ENCODE results near the gene COL4A4.

Gene COL4A4

DNA sequence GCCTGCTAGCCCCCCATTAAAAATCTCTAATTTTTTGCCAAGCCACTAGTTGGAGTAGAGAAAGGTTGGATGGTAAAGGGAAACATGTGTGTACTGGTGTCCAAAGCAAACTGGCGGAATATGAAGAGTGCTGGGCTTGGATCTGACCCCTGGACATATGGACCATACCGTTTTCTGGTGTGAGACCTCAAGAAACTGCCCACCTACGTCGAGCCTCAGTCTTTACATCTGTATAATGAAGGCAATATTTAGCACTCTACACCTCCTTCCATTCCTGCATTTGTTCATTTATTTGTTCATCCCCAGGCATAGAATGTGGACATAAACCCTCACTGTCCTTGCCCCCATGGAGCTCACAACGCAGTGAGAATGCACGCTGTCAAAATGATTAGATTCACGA is 185.7 kb downstream of the COL4A4 start:
- peaks cover 11% of the 10 kb centered on the region for H3K36me3 Mint-ChIP-seq (ENCODE audit: low read depth)
- no peaks in the 10 kb centered on the region for H3K27me3 Mint-ChIP-seq
- no peak for DNase-seq
- no peaks in the 10 kb centered on the region for H3K9me3 Mint-ChIP-seq
- H3K4me1 Mint-ChIP-seq, result peaks cover 3% of the 10 kb centered on the region
- H3K27ac Mint-ChIP-seq, result no peak overlapping the region
- ATAC-seq, result no peak
- H3K4me3 Mint-ChIP-seq, result no peak overlapping the region

DNA sequence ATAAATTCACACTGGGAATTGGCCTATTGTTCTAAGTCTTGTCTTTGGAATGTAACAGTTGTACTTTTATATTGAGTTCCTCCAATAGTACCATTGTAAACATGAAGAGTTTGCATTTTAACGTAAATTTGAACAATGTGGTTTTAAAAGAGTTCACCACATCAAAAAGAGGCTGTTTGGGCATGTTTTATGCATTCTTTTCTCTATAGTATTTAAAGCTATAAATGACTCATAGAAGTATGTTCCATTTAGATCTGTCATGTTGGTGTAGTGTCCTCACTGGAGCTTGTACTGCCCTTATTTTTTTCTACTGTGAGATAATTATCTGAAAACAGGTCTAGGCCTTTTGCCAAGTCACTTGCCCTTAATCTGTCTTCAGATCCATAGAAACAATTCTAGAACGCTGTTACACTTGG is 186.2 kb downstream of the COL4A4 start:
- no peaks in the 10 kb centered on the region for H3K9me3 Mint-ChIP-seq
- H3K27me3 Mint-ChIP-seq, result no peaks in the 10 kb centered on the region
- DNase-seq (no peak), ATAC-seq (no peak)
- H3K4me1 Mint-ChIP-seq, result peaks cover 3% of the 10 kb centered on the region
- peaks cover 12% of the 10 kb centered on the region for H3K36me3 Mint-ChIP-seq (ENCODE audit: low read depth)
- H3K27ac Mint-ChIP-seq, result no peak overlapping the region
- no peak overlapping the region for H3K4me3 Mint-ChIP-seq

DNA sequence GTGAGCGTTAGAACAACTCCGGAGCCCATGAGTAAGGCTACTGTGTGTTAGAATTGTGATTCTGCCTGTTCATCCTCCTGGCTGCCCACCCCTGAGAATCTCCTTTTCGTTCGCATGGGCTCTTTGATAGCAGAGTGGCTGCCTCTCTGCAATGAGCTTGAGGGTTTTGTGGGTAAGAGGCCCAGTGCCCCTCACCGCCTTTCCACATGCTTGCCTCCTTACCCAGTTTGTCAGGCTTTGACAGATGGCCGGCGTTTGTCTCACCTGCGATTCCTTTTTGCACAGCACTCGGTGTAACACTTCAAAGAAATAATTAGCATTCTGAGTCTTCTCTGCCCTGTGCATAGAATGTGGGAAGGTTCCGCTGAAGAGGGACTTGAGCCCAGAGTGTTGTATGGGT is 190.2 kb downstream of the COL4A4 start:
- no peak overlapping the region for H3K4me3 Mint-ChIP-seq
- no peaks in the 10 kb centered on the region for H3K27me3 Mint-ChIP-seq
- H3K27ac Mint-ChIP-seq, result no peak overlapping the region
- H3K9me3 Mint-ChIP-seq, result no peaks in the 10 kb centered on the region
- peaks cover 29% of the 10 kb centered on the region for H3K4me1 Mint-ChIP-seq
- ATAC-seq, result no peak
- no peak for DNase-seq
- H3K36me3 Mint-ChIP-seq (ENCODE audit: low read depth), result peaks cover 14% of the 10 kb centered on the region

DNA sequence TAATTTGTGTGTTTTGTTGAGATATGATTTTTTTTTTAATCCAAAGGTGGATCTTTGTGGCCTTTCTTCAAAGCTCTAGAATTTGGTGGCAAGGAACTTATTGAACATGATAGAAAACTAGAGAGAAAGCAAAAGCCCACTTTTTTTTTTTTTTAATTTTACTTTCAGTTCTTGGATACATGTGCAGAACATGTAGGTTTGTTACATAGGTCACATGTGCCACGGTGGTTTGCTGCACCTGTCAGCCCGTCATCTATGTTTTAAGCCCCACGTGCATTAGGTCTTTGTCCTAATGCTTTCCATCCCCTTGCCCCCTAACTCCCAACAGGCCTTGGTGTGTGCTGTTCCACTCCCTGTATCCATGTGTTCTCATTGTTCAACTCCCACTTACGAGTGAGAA is 192.2 kb downstream of the COL4A4 start:
- H3K4me3 Mint-ChIP-seq, result no peak overlapping the region
- peak overlapping the region; percentile 76 for H3K27ac Mint-ChIP-seq
- ATAC-seq, result no peak
- no peaks in the 10 kb centered on the region for H3K9me3 Mint-ChIP-seq
- DNase-seq, result no peak
- peaks cover 25% of the 10 kb centered on the region for H3K4me1 Mint-ChIP-seq
- peaks cover 11% of the 10 kb centered on the region for H3K36me3 Mint-ChIP-seq (ENCODE audit: low read depth)
- H3K27me3 Mint-ChIP-seq, result no peaks in the 10 kb centered on the region

DNA sequence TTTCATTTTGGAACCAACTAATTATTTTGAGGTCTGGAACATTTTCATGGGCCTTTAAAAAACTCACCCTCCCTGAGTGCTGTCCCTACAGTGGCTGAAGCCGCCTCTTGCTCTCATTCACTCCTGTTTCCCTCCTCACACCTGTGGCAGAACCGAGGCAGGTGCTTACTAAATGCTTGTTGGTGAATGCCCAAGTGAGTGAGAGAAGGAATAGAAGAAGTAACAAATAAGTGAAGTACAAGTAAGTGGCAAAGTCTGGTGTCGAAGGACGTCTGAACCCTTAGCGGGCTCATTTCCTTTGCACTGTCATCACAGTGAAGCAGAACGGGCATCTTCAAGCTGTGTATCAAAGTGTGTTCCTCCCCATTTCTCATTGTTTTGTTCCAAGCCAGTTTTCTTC is 192.9 kb downstream of the COL4A4 start:
- no peak for ATAC-seq
- H3K27ac Mint-ChIP-seq, result peak overlapping the region; percentile 76
- no peaks in the 10 kb centered on the region for H3K27me3 Mint-ChIP-seq
- H3K9me3 Mint-ChIP-seq, result no peaks in the 10 kb centered on the region
- H3K4me3 Mint-ChIP-seq, result peak overlapping the region; percentile 53
- H3K4me1 Mint-ChIP-seq, result peaks cover 25% of the 10 kb centered on the region
- peaks cover 13% of the 10 kb centered on the region for H3K36me3 Mint-ChIP-seq (ENCODE audit: low read depth)
- DNase-seq, result no peak

DNA sequence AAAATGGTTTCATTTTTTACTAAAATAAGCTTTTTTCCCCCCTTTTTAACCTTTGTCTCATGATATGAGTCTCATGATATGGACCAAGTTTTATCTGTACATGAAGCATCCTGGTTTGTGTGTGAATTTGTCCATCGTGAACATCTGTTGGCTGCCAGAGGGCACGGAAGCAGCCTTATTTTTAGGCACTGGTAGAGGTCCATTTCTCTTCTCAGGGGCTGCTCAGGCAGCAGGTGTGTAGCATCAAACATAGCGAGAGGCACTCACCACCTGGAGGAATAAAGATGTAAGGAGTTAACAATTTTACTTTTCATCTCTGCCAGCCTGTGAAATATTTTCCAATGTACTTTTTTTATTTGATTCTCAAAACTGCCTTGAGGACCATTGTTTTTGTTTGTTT is 193.6 kb downstream of the COL4A4 start:
- peaks cover 13% of the 10 kb centered on the region for H3K36me3 Mint-ChIP-seq (ENCODE audit: low read depth)
- H3K4me1 Mint-ChIP-seq, result peaks cover 25% of the 10 kb centered on the region
- no peaks in the 10 kb centered on the region for H3K27me3 Mint-ChIP-seq
- peak overlapping the region; percentile 76 for H3K27ac Mint-ChIP-seq
- DNase-seq (no peak), ATAC-seq (no peak)
- H3K9me3 Mint-ChIP-seq, result no peaks in the 10 kb centered on the region
- peak overlapping the region; percentile 1 for H3K4me3 Mint-ChIP-seq

DNA sequence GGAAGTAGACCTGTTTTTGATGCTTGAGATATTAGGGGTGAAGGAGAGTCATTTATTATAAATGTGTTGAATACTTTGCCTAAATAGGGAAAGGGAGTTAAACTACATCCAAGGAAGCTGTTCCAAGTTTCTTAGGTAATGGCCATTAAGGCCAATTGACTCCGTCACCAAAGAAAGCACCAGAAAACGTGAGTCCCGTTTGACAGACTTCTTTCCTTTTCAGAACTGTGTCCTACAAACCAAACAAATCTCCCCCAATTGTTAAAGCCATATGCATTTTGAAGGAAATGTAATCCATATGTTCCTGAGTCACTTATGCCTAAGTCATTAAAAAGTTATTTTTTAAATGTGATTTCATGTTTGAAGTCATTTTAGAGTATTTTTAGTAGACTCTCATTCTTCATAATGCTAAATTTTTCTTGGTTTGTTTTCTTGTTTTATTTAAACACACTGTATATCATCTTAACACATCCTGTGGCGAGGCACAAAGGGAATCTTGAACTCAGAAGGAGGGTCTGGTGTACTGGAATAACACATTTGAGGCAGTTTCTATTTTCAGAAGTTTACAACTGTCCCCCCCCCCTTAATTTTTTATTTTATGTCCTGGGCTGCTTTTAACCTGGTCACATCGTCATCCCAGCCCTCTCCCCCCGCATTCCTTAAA is 194.5 kb downstream of the COL4A4 start:
- ATAC-seq, result no peak
- DNase-seq, result no peak
- H3K36me3 Mint-ChIP-seq (ENCODE audit: low read depth), result peaks cover 10% of the 10 kb centered on the region
- peaks cover 25% of the 10 kb centered on the region for H3K4me1 Mint-ChIP-seq
- no peaks in the 10 kb centered on the region for H3K27me3 Mint-ChIP-seq
- H3K4me3 Mint-ChIP-seq, result no peak overlapping the region
- peak overlapping the region; percentile 58 for H3K27ac Mint-ChIP-seq
- no peaks in the 10 kb centered on the region for H3K9me3 Mint-ChIP-seq

DNA sequence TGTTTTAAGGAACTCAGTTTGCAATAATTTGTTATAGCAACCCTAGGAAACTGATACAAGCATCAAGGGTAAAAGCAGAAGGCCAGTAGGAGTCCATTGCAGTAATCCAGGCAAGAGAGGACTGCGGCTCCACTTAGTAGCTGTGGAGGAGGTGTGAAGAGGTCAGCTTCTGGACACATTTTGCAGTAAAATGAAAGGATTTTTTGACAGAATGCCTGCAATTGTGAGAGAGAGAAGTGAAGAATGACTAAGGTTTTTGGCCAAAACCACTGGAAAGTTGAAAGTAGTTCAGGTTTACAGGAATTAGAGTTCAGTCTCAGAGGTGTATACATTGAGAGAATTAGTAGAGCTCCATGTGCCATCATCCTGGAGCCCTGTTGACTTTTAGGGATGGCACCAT is 198.6 kb downstream of the COL4A4 start:
- Mint-ChIP-seq H3K36me3 (ENCODE audit: low read depth) (peaks cover 6% of the 10 kb centered on the region), H3K4me1 (peaks cover 10% of the 10 kb centered on the region), H3K4me3 (no peak overlapping the region), H3K27me3 (no peaks in the 10 kb centered on the region), H3K27ac (no peak overlapping the region), H3K9me3 (no peaks in the 10 kb centered on the region)
- no peak for DNase-seq
- no peak for ATAC-seq

DNA sequence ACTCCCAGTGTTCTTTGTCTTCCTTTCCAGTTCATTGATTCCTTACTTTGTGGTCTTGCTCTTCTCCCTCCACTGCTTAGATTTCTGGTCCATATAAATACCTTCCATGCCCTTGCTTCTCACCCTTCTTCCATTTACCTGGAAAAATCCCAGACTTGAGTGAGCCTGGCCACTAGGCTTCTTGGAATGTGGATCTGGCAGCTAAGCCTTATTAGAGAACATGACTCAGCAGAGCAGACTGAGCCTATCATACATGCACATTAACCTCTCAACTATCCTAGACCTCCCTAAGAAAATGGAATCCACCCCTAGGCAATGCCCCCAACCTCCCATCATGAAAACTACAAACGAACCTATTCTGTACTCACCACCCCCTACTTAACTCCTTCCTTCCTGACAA is 200.5 kb downstream of the COL4A4 start:
- Mint-ChIP-seq H3K9me3 (peaks cover 9% of the 10 kb centered on the region), H3K27ac (no peak overlapping the region), H3K27me3 (no peaks in the 10 kb centered on the region), H3K4me3 (no peak overlapping the region), H3K36me3 (ENCODE audit: low read depth) (peaks cover 15% of the 10 kb centered on the region), H3K4me1 (no peaks in the 10 kb centered on the region)
- no peak for DNase-seq
- no peak for ATAC-seq

DNA sequence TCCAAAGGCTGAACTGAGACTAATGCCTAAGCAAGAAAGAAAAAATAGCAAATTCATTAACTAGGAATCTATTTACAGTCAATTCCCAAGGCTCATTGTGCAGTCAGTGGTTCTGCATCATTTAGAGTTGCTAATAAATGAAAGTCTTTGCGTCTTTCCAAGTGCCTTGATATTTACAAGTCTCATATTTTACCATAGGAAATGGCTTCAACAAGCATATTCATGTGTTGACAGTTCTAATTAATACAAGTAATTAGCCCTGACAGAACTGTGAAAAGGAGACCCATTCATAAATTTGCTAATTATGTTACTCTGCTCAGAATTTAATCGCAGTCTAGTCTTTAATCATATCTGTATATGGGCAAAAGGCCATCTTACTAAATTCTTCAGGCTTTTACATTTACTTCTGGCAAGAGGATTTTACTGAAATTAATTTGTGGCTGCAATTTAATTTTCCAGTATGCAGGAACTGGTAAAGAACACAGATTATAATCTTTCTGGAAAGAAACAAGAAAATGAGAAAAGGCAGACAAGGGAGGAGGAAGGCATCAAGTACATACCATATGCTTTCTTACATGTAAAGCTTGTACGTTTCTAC is 201.7 kb downstream of the COL4A4 start:
- no peak for ATAC-seq
- peaks cover 21% of the 10 kb centered on the region for H3K36me3 Mint-ChIP-seq (ENCODE audit: low read depth)
- H3K4me1 Mint-ChIP-seq, result no peaks in the 10 kb centered on the region

DNA sequence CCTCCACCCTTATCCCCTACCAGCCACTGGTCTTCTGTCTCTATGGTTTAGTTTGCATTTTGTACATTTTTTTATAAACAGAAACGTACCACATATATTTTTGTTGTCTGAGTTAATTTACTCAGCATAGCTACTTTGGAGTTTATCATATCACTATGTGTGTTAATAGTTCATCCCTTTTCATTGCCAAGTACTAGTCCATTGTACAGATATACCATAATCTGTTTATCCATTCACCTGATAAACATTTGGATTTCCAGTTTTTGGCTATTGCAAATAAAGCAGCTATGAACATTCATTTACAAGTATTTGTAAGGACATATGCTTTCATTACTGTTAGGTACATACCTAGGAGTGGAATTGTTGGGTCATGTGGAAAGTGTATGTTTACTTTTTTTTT is 204.6 kb downstream of the COL4A4 start:
- H3K36me3 Mint-ChIP-seq (ENCODE audit: low read depth), result peaks cover 40% of the 10 kb centered on the region
- ATAC-seq, result no peak
- no peaks in the 10 kb centered on the region for H3K27me3 Mint-ChIP-seq
- DNase-seq, result no peak
- H3K9me3 Mint-ChIP-seq, result peaks cover 26% of the 10 kb centered on the region
- H3K4me3 Mint-ChIP-seq, result no peak overlapping the region
- H3K27ac Mint-ChIP-seq, result no peak overlapping the region
- no peaks in the 10 kb centered on the region for H3K4me1 Mint-ChIP-seq

More for the DNA sequence above, 201.7 kb downstream of the COL4A4 start:
- Mint-ChIP-seq H3K27me3 (no peaks in the 10 kb centered on the region), H3K9me3 (peaks cover 15% of the 10 kb centered on the region), H3K27ac (no peak overlapping the region), H3K4me3 (no peak overlapping the region)
- DNase-seq, result no peak

DNA sequence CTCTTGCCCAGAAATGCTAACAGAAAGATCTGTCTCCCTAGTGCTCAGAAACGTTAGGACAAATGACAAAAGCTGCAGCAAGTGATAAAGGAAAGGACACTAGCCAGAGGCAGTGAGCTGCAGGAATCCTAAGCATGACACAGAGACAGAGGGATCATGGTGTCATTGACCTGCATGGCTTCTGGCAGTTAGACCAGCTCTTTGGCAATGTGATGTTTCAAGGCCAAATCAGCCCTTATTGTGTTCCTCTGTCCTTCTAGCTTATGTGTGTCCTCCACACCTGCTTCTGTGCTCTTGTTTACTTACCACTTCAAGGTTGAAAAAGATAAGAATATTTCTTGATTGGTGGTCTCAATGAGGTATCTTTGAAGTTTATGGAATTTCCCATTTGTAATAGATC is 207.3 kb downstream of the COL4A4 start:
- Mint-ChIP-seq H3K4me1 (peaks cover 6% of the 10 kb centered on the region), H3K27ac (no peak overlapping the region), H3K36me3 (ENCODE audit: low read depth) (peaks cover 44% of the 10 kb centered on the region), H3K9me3 (peaks cover 26% of the 10 kb centered on the region), H3K27me3 (no peaks in the 10 kb centered on the region), H3K4me3 (no peak overlapping the region)
- no peak for DNase-seq
- no peak for ATAC-seq

DNA sequence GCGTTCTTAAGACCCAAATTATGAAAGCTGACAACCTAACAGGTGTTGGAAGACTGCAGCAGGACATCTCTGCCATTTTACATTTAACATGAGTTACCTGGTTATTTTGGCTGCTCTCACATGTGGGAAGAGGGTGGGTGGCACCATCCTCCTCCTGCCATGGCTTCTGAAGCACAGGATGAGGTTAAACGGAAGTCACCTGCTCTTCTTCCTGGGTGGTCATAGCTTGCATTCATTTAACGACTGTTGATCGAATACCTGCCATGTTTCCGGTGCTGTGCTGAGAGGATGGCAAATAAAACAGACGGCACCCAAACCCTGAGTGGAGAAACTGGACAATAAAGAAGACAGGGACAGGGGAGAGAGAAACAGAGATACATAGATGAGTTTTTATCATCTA is 210.2 kb downstream of the COL4A4 start:
- Mint-ChIP-seq H3K4me3 (no peak overlapping the region), H3K4me1 (peaks cover 6% of the 10 kb centered on the region), H3K9me3 (peaks cover 21% of the 10 kb centered on the region), H3K27me3 (no peaks in the 10 kb centered on the region), H3K27ac (no peak overlapping the region), H3K36me3 (ENCODE audit: low read depth) (peaks cover 39% of the 10 kb centered on the region)
- ATAC-seq (no peak), DNase-seq (no peak)

DNA sequence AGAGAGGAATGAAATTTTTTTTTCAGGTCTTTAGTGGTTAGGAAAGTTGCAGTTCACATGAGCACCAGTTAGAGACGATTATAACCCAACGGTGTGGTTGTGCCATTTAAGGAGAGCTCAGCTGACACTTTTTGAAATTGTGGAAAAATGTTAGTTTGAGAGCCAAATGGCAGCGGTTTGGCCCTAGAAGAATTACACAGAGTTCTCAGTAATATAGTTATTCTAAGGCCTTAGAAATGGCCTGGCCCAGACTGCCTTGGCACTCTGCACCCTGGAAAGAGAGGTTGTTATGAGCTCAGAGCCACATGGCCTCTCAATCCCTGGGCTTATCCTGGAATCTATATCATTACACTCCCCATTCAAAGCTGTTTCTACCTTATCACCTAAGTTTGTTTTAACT is 210.8 kb downstream of the COL4A4 start:
- H3K36me3 Mint-ChIP-seq (ENCODE audit: low read depth), result peaks cover 39% of the 10 kb centered on the region
- H3K9me3 Mint-ChIP-seq, result peaks cover 15% of the 10 kb centered on the region
- no peak overlapping the region for H3K27ac Mint-ChIP-seq
- no peak for DNase-seq
- peaks cover 6% of the 10 kb centered on the region for H3K4me1 Mint-ChIP-seq
- no peak for ATAC-seq
- no peak overlapping the region for H3K4me3 Mint-ChIP-seq
- no peaks in the 10 kb centered on the region for H3K27me3 Mint-ChIP-seq
